ENCODE results near the gene KIAA1671.

KIAA1671 gene

DNA sequence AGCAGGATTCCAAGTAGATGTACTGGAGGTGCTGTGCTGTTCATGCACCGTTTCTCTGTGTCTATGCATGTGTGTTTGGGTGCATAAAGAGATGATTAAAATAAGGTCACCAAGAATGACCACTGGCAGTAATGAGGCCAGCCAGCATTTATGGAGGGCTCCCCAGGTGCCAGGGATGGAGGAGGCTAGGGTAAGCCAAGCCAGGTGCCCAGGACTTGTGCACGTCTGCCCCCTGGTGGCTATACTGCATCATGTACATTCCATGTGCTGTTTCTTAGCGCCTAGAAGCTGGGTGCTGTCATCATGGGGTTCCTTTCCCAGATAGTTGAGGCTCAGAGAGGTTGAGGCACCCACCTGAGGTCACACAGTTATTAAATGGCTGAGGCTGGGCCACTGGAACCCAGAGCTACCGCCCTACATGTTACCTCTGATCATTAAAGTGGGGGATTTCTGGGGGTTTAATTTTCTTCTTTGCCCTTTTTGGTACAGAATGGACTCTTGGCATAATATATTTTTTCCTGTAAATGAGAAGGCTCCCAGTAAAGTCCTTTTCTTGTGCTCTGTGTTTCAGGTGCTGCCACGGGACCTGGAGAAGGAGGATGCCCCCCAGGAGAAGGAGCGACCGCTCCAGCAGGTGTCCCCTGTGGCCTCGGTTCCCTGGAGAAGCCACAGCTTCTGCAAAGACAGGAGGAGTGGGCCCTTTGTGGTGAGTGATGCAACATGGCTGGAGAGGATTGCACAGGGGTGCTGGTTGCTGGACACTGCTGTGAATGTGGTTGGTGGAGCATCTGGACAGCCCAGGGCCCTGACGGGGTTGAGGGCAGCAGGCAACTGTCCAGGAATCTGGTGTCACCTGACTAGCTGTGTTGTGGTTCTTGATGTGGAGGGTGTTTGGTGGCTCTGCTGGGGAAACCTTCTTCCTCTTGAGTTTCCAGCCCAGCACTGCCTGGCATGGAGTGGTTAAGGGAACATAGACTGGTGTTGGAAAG is 96.4 kb downstream of the KIAA1671 start:
- peak; percentile 87 for DNase-seq

DNA sequence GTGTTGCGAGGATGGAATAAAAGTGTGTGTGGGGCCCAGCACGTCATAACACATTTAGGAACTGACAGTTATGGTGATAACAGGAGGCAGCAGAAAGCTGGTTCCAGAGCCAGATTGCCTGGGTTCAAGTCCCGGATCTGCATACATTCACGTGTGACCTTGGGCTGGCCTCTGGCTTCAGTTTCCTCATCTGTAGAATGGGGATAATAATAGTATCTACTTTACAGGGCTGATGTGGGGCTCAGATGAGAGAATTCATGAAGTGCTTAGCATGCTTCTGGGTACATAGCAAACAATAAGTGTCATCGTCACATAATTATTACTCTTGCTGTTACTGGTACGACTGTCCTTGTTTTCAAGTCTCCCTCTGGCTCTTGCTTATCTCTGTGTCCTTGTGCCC is 97.3 kb downstream of the KIAA1671 start:
- no peak for DNase-seq

DNA sequence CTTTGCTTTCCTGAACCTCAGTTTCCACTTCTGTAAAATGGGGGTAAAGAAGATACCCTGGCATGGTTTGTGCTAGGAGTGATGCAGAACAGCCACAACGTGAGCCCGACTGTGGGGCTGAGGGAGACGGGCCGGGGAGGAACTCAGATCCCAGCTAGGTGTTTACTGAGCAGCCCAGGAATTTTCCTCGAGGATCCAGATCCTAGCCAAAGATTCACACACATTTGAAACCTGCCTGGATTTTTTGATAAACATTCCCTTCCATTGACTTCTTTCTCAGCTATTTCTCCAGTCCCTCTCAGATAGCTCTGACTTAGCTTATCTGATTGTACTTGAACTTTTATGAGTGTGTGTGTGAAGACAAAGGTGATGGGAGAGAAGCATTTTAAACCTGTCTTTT is 98.0 kb downstream of the KIAA1671 start:
- DNase-seq: no peak

- DNase-seq: no peak
Measured at GRCh38 chr22:25051073-25051472, 98.6 kb downstream of the KIAA1671 start.

- no peak for DNase-seq
Measured at GRCh38 chr22:25051983-25052710, 99.6 kb downstream of the KIAA1671 start.

GRCh38 chr22:25053153-25053805 is 100.8 kb downstream of the KIAA1671 start:
- DNase-seq: no peak

DNA sequence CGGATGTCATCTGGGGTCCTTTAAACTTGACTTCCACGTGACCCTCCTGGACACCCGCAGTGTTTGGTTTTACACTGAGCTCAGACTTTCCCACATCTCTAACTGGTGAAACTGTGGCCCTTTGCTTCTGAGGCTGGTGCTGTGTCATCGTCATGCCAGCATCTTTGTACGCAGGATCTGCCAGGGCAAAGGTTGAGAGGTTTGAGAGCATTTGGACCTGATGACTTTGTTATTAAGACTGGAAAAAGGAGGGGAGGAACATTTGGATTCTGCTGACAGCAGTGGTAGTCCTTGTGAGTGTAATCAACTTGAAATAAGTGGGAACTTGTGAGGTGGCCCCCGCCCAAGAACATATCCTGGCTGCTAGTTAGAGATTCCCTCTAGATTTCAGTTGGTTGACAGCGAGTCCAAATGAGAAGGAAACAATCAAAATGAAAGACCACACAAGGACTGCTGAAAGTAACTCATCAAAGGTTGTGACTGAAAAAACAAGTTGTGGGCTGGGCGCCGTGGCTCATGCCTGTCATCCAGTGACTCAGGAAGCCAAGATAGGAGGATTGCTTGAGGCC is 102.5 kb downstream of the KIAA1671 start:
- DNase-seq: peak; percentile 81

GRCh38 chr22:25057013-25057881 is 104.7 kb downstream of the KIAA1671 start:
- DNase-seq: peak; percentile 96

GRCh38 chr22:25059438-25059837 is 106.9 kb downstream of the KIAA1671 start:
- DNase-seq: no peak

DNA sequence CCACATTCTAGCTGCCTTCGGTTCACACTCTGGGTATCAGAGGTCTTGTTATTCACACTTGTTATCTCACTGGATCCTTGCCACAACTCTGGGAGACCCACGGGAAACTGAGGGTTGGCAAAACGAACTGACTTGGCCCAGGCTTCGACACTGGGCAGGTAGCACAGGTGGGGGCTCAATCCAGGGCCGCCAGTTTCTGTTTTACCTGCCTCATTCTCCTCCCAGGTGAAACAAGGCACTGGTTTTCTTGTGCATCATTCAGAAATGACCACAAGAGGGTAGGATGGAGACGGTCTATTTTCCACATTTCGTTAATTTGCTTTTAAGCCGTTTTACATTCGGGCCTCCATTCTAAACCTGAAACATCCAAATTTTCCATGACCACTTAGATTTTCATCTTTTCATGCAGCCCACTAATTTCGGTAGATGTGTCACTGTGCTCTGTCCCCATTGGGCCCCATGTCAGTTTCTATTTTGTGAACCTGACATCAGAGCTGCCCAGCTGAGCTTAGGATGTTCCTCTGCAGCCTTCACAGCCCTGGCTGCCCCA is 108.1 kb downstream of the KIAA1671 start:
- peak; percentile 58 for DNase-seq

GRCh38 chr22:25061134-25061533 is 108.6 kb downstream of the KIAA1671 start:
- no peak for DNase-seq

- DNase-seq: no peak
Measured at GRCh38 chr22:25061605-25062376, 109.3 kb downstream of the KIAA1671 start.

- DNase-seq: peak; percentile 55
Measured at GRCh38 chr22:25062386-25063085, 110.0 kb downstream of the KIAA1671 start.

GRCh38 chr22:25064894-25065560 is 112.5 kb downstream of the KIAA1671 start:
- no peak for DNase-seq

DNA sequence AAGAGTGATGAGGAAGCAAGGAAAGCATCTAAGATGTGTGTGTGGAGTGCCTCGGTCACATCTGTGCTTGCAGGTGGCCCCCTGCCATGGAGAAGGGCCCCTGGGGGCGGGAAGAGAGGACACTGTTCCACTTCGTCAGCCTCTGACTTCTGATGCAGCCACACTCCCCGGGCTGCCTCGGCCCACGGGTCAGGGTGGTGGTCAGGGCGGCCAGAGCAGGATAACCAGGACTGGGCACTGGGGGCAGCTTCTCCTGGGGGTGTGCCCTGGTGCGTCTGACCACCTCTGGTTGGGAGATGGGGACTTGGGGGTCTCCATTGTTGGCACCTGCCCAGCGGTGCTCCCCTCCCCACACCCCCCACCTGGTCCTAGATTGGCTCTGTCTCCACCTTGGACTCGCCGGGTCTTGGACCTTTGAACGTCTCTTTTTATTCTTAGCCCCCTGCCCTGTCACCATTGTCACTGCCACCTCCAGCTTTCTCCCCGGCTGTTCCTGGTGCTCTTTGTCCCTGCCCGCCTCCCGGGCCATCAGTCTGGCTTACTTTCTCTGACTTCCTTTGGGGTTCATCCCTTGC is 114.4 kb downstream of the KIAA1671 start:
- no peak for DNase-seq

GRCh38 chr22:25067851-25068421 is 115.4 kb downstream of the KIAA1671 start:
- DNase-seq: peak; percentile 72

- peak; percentile 57 for DNase-seq
Measured at GRCh38 chr22:25068707-25069106, 116.2 kb downstream of the KIAA1671 start.

- no peak for DNase-seq
Measured at GRCh38 chr22:25069426-25069757, 116.9 kb downstream of the KIAA1671 start.

All from stimulated activated CD8-positive, alpha-beta memory T cell treated with anti-CD3 and anti-CD28 coated beads, Interleukin-4, amount 100 ng/mL, for 48 hours (primary cell).